K562 (cell line): ENCODE data around the gene EIF3C. TPM values are rescaled to one million over a fixed set of nuclear protein-coding genes. Genes with fewer than 3 reads are reported as not detected.
"Not testable (repeated sequence)": the region's sequence is repeated elsewhere in the genome, so short reads cannot be mapped to it uniquely, and the experiment has no call there.

Experiments
- ATAC-seq: fragments of 200-7000 bp; cut with Tn5 transposase; 3 replicates; pipeline ENCODE4 v1.9.1; 2020; ENCODE audit warnings: moderate library complexity
- BruUV-seq: library from RNA; stranded (reverse); fragments of 400-500 nt; replicated peaks from 2 replicates; lab custom pipeline; 2021; lab: Mats Ljungman, UMichigan
- CTCF ChIA-PET: fragments of 300-600 bp; formaldehyde crosslinking; extraction: SDS; loops from one replicate; lab custom pipeline; 2021; ENCODE audit warnings: low intra/inter-chr PET ratio; lab: Yijun Ruan, JAX
- POLR2A ChIA-PET: fragments of 300-600, 350-650 bp; sonication (Branson Sonifier 250); formaldehyde crosslinking; extraction: SDS; loops from one replicate; lab custom pipeline; 2021; ENCODE audit warnings: antibody characterized with exemption, inconsistent platforms; lab: Yijun Ruan, JAX
- DNase-seq, 4 experiments: peaks; one replicate each; pipeline versions ENCODE4 v3.0.0 to v3.0.0-alpha.2; 2011 to 2018; ENCODE audit warnings: low spot score in 3 of 4, mixed read lengths in 3 of 4; ENCODE audit errors: extremely low read depth in 1 of 4
- FAIRE-seq: peaks from 2 replicates; lab custom pipeline; 2011; peaks lifted over from hg19 to GRCh38; lab: Jason Lieb, UNC
- H2AFZ ChIP-seq: 2 replicates; pipeline ENCODE4 v1.6.0; 2011; ENCODE audit warnings: low read depth, low read length, control low read depth, inconsistent platforms
- H3K27ac ChIP-seq: fragments of 200-600 bp; 3 replicates; pipeline ENCODE4 v1.8.0; 2011; ENCODE audit warnings: low read depth, mild to moderate bottlenecking, control low read depth, inconsistent platforms, low read length, moderate library complexity, mixed read lengths; ENCODE audit errors: extremely low read depth
- H3K27me3 ChIP-seq, 2 experiments: fragments of 300-600 bp in 1 of 2; 2 replicates in 1 of 2; 3 replicates in 1 of 2; pipeline versions ENCODE4 v1.6.0 to v1.8.0; 2011; ENCODE audit warnings: inconsistent platforms in 2 of 2, low read length in 2 of 2, mild to moderate bottlenecking in 1 of 2, mixed read lengths in 1 of 2, moderate library complexity in 1 of 2; ENCODE audit not compliant: control insufficient read depth in 2 of 2, insufficient read depth in 2 of 2
- H3K36me3 ChIP-seq: fragments of 300-600 bp; 3 replicates; pipeline ENCODE4 v1.8.0; 2011; ENCODE audit warnings: mild to moderate bottlenecking, low read length, inconsistent platforms; ENCODE audit not compliant: control insufficient read depth, insufficient read depth
- H3K4me1 ChIP-seq, 2 experiments: fragments of 200-600 bp in 1 of 2; replicated peaks in 1 of 2; 2 replicates in 1 of 2; 3 replicates in 1 of 2; pipeline versions ENCODE4 v1.5.1 to v1.8.0; 2011; ENCODE audit warnings: inconsistent platforms in 2 of 2, low read length in 2 of 2, mild to moderate bottlenecking in 1 of 2, mixed read lengths in 1 of 2, moderate library complexity in 1 of 2; ENCODE audit not compliant: control insufficient read depth in 2 of 2, insufficient read depth in 2 of 2
- H3K4me2 ChIP-seq: 2 replicates; pipeline ENCODE4 v1.6.1; 2011; ENCODE audit warnings: low read length, control low read depth, inconsistent platforms, mixed read lengths; ENCODE audit not compliant: insufficient read depth
- H3K4me3 ChIP-seq: fragments of 200-600 bp; sonication (generic), shearing (Covaris generic); 2 replicates; pipeline ENCODE4 v1.5.1; 2016; ENCODE audit warnings: control low read depth, inconsistent platforms
- H3K79me2 ChIP-seq: fragments of 200-600 bp; 3 replicates; pipeline ENCODE4 v1.8.0; 2011; ENCODE audit warnings: low read length, inconsistent platforms; ENCODE audit not compliant: control insufficient read depth, insufficient read depth
- H3K9ac ChIP-seq, 2 experiments: 2 replicates each; pipeline versions ENCODE4 v1.6.0 to v1.6.1; 2011; ENCODE audit warnings: low read depth in 2 of 2, low read length in 2 of 2, control low read depth in 1 of 2, inconsistent platforms in 1 of 2, mild to moderate bottlenecking in 1 of 2, mixed read lengths in 1 of 2; ENCODE audit not compliant: insufficient read depth in 1 of 2
- H3K9me1 ChIP-seq: one replicate; pipeline ENCODE4 v1.6.0; 2011; ENCODE audit warnings: inconsistent platforms, mild to moderate bottlenecking, low read length, moderate library complexity; ENCODE audit not compliant: control insufficient read depth, insufficient read depth
- H3K9me3 ChIP-seq: replicated peaks from 2 replicates; pipeline ENCODE4 v1.5.1; 2011; ENCODE audit warnings: low read depth, low read length, inconsistent platforms; ENCODE audit not compliant: control insufficient read depth, insufficient read depth
- H4K20me1 ChIP-seq: replicated peaks from 2 replicates; pipeline ENCODE4 v1.6.1; 2011; ENCODE audit warnings: low read length, inconsistent platforms, mixed read lengths; ENCODE audit not compliant: control insufficient read depth, insufficient read depth
- E2F6 ChIP-seq, 2 experiments: IDR thresholded peaks; 2 replicates each; pipeline ENCODE4 v1.6.1; 2011; ENCODE audit warnings: borderline replicate concordance in 1 of 2, control low read depth in 1 of 2, low read depth in 1 of 2, low read length in 1 of 2, mild to moderate bottlenecking in 1 of 2, mixed read lengths in 1 of 2, moderate library complexity in 1 of 2; ENCODE audit not compliant: insufficient read depth in 1 of 2, insufficient read length in 1 of 2, poor library complexity in 1 of 2, severe bottlenecking in 1 of 2; ENCODE audit errors: extremely low read depth in 1 of 2
- WGBS: fragments of 100-300 bp; shearing (Covaris generic); methylation state at CpG from one replicate; pipeline ENCODE4 v1.1.6; 2016; ENCODE audit warnings: low coverage, mixed read lengths; ENCODE audit not compliant: insufficient coverage; ENCODE audit errors: missing lambda C conversion rate; 5-methylcytosine and 5-hydroxymethylcytosine counted together
- in situ Hi-C: fragments of 300-500 bp; cut with MboI; formaldehyde crosslinking; loops from 4 replicates; pipeline ENCODE4 v1.15.0; 2018; ENCODE audit warnings: inconsistent platforms, mixed read lengths
- intact Hi-C: fragments of 100-400 bp; cut with micrococcal nuclease; formaldehyde crosslinking; loops from 2 replicates; pipeline ENCODE4 v1.14.2; 2022
- polyA plus RNA-seq, 8 experiments: library from polyadenylated mRNA; depleted of rRNA in 4 of 8; stranded (reverse) in 5 of 8; unstranded in 3 of 8; fragments of >200 nt; fragmentation: Nextera tagmentation in 2 of 8; fragmentation: Illumina TruSeq in 1 of 8; extraction: Ambion mirVana in 2 of 8; extraction: Trizol in 1 of 8; gene quantifications; 2 replicates each; pipeline versions ENCODE4 v1.2.1 to v1.2.3, GENCODE V29; 2011 to 2014; ENCODE audit warnings: inconsistent platforms in 1 of 8, missing spikeins in 1 of 8
- total RNA-seq, 7 experiments: library from RNA; depleted of rRNA in 6 of 7; stranded (reverse); fragments of >200 nt in 6 of 7; fragmentation: Illumina TruSeq in 2 of 7; extraction: Trizol in 2 of 7; gene quantifications; 2 replicates each; pipeline versions ENCODE4 v1.2.1 to v1.2.3, GENCODE V29; 2011 to 2021; ENCODE audit warnings: low replicate concordance in 1 of 7

Gene EIF3C
- total and polyA plus RNA-seq, 9 of the 15 experiments (the other 6 are each of a cell fraction or from before 2014, with no cell fraction given), result 131 to 865 (median 411) TPM

GRCh38 chr16:28749997-28750465 lies 38.8 kb downstream of the EIF3C start:
- intact Hi-C loops, H3K4me1 ChIP-seq, H3K27ac ChIP-seq, POLR2A ChIA-PET, H3K4me3 ChIP-seq, DNase-seq, H3K9me1 ChIP-seq, in situ Hi-C loops, H4K20me1 ChIP-seq, H3K36me3 ChIP-seq, H3K9ac ChIP-seq, CTCF ChIA-PET, H3K4me2 ChIP-seq, H3K79me2 ChIP-seq, H3K9me3 ChIP-seq, BruUV-seq, H3K27me3 ChIP-seq: not testable (repeated sequence)
- ATAC-seq (peak; percentile 99), FAIRE-seq (peak; percentile 89)
- TF ChIP-seq E2F6 (IDR thresholded peaks at IDR 0.05; ENCODE audit: borderline replicate concordance in 1 of 2, extremely low read depth in 1 of 2, insufficient read depth in 1 of 2, insufficient read length in 1 of 2, low read depth in 1 of 2, low read length in 1 of 2, poor library complexity in 1 of 2, severe bottlenecking in 1 of 2), result peak in 1 of 2 experiments; percentile 16
- 0 out of 2 replicates have a peak overlapping the region, but pooled peaks have one; percentile 32 for H2AFZ ChIP-seq
- 42% methylated on average over 4 of the region's 33 CpGs for WGBS

- BruUV-seq, H3K9me1 ChIP-seq, H4K20me1 ChIP-seq, H2AFZ ChIP-seq, POLR2A ChIA-PET, H3K4me3 ChIP-seq, FAIRE-seq, intact Hi-C loops, H3K4me2 ChIP-seq, H3K27me3 ChIP-seq, H3K36me3 ChIP-seq, in situ Hi-C loops, H3K9ac ChIP-seq, H3K79me2 ChIP-seq, DNase-seq, H3K4me1 ChIP-seq, CTCF ChIA-PET, H3K27ac ChIP-seq, H3K9me3 ChIP-seq: not testable (repeated sequence)
- peak; percentile 87; the same call in 2 of the 3 replicates for ATAC-seq
- no CpG with 5 or more reads among the region's 48 CpGs for WGBS
These were observed 39.3 kb downstream of the EIF3C start for GRCh38 chr16:28750469-28751067.

GRCh38 chr16:28751487-28751886 lies 40.2 kb downstream of the EIF3C start, which contains the start of gene NPIPB9:
Gene NPIPB9, plus strand, starts transcription at chr16:28751787.
- CTCF ChIA-PET, H3K9ac ChIP-seq, FAIRE-seq, H3K27ac ChIP-seq, in situ Hi-C loops, H3K36me3 ChIP-seq, H4K20me1 ChIP-seq, BruUV-seq, H3K79me2 ChIP-seq, POLR2A ChIA-PET, intact Hi-C loops, H3K4me1 ChIP-seq, H3K4me2 ChIP-seq, ATAC-seq, DNase-seq, H3K4me3 ChIP-seq, H3K9me1 ChIP-seq, H2AFZ ChIP-seq, H3K9me3 ChIP-seq, H3K27me3 ChIP-seq: not testable (repeated sequence)
- WGBS, result no CpG with 5 or more reads among the region's 5 CpGs
